ENCODE results near the gene PCDHB8.
A peak's percentile ranks its signal among the peaks of the same experiment; 100 is the strongest.
"Not testable (repeated sequence)": the region's sequence is repeated elsewhere in the genome, so short reads cannot be mapped to it uniquely, and the experiment has no call there.

The PCDHB8 gene

DNA sequence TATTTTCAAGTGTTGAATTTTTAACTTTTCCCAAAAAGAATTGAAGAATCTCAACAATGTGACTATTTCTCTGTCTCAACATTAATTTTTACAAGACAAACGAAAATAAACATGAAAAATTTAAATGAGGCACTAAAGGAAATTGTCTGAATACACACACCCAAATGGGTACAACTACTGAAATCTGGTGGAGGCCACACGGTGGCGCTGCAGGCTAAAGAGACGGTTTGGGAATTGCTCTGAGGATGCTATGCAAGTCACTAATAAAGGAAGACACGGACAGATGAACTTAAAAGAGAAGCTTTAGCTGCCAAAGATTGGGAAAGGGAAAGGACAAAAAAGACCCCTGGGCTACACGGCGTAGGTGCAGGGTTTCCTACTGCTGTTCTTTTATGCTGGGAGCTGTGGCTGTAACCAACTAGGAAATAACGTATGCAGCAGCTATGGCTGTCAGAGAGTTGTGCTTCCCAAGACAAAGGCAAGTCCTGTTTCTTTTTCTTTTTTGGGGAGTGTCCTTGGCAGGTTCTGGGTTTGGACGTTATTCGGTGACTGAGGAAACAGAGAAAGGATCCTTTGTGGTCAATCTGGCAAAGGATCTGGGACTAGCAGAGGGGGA lies 14.6 kb downstream of the PCDHB8 start, which contains the start of gene PCDHB10:
TSS of gene PCDHB10 (plus strand) at position 244 of the 616 bp plus-strand sequence. CDS start at position 444, 200 bp downstream.
- no peaks in the 10 kb centered on the region for H3K36me3 ChIP-seq (replicated peaks; ENCODE audit: insufficient read depth, low read length)
- no peaks in the 10 kb centered on the region for H3F3A ChIP-seq (ENCODE audit: insufficient read depth, low read length)
- H3K27ac ChIP-seq (ENCODE audit: low read length), result no peak within 1 kb of the TSS
- H3K9me2 ChIP-seq (replicated peaks; ENCODE audit: insufficient read depth, low read length), result no peaks in the 10 kb centered on the region
- DNase-seq, result peak; percentile 59
- H3K9me3 ChIP-seq (replicated peaks; ENCODE audit: insufficient read depth, low read length), result no peaks in the 10 kb centered on the region
- H4K20me1 ChIP-seq (ENCODE audit: insufficient read depth, low read length), result no peaks in the 10 kb centered on the region
- no peaks in the 10 kb centered on the region for H3K27me3 ChIP-seq (replicated peaks; ENCODE audit: insufficient read depth, low read length)
- no peak within 1 kb of the TSS for H3K4me3 ChIP-seq (ENCODE audit: low read length)
- H2AFZ ChIP-seq (ENCODE audit: low read length), result no peak within 1 kb of the TSS
- H3K4me2 ChIP-seq (ENCODE audit: low read depth, low read length), result no peak within 1 kb of the TSS
- no peak within 1 kb of the TSS for H3K9ac ChIP-seq (ENCODE audit: low read length)
- no peaks in the 10 kb centered on the region for H3K4me1 ChIP-seq (ENCODE audit: low read length)
- H3K79me2 ChIP-seq (ENCODE audit: low read length), result no peaks in the 10 kb centered on the region
- TF ChIP-seq, protein P1, sequence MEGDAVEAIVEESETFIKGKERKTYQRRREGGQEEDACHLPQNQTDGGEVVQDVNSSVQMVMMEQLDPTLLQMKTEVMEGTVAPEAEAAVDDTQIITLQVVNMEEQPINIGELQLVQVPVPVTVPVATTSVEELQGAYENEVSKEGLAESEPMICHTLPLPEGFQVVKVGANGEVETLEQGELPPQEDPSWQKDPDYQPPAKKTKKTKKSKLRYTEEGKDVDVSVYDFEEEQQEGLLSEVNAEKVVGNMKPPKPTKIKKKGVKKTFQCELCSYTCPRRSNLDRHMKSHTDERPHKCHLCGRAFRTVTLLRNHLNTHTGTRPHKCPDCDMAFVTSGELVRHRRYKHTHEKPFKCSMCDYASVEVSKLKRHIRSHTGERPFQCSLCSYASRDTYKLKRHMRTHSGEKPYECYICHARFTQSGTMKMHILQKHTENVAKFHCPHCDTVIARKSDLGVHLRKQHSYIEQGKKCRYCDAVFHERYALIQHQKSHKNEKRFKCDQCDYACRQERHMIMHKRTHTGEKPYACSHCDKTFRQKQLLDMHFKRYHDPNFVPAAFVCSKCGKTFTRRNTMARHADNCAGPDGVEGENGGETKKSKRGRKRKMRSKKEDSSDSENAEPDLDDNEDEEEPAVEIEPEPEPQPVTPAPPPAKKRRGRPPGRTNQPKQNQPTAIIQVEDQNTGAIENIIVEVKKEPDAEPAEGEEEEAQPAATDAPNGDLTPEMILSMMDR (IDR thresholded peaks at IDR 0.05; ENCODE audit: low read length), result peak; percentile 88
- TF ChIP-seq EZH2phosphoT487 (IDR thresholded peaks at IDR 0.05; ENCODE audit: low read length), result no peak

- not testable (repeated sequence) for H3K9ac ChIP-seq (ENCODE audit: low read length); H4K20me1 ChIP-seq (ENCODE audit: insufficient read depth, low read length); H3K9me3 ChIP-seq (replicated peaks; ENCODE audit: insufficient read depth, low read length); H3K4me1 ChIP-seq (ENCODE audit: low read length); H3K27me3 ChIP-seq (replicated peaks; ENCODE audit: insufficient read depth, low read length); H3K4me2 ChIP-seq (ENCODE audit: low read depth, low read length); H3F3A ChIP-seq (ENCODE audit: insufficient read depth, low read length); H3K4me3 ChIP-seq (ENCODE audit: low read length); H3K36me3 ChIP-seq (replicated peaks; ENCODE audit: insufficient read depth, low read length); H3K27ac ChIP-seq (ENCODE audit: low read length); H3K79me2 ChIP-seq (ENCODE audit: low read length); DNase-seq; H2AFZ ChIP-seq (ENCODE audit: low read length); H3K9me2 ChIP-seq (replicated peaks; ENCODE audit: insufficient read depth, low read length)
Measured at GRCh38 chr5:141194332-141194731, 16.7 kb downstream of the PCDHB8 start.

- Histone ChIP-seq H3K4me1 (ENCODE audit: low read length) (no peaks in the 10 kb centered on the region), H3K9me2 (replicated peaks; ENCODE audit: insufficient read depth, low read length) (no peaks in the 10 kb centered on the region), H3K27me3 (replicated peaks; ENCODE audit: insufficient read depth, low read length) (no peaks in the 10 kb centered on the region), H3K4me3 (ENCODE audit: low read length) (no peak overlapping the region), H3K27ac (ENCODE audit: low read length) (no peak overlapping the region), H3K79me2 (ENCODE audit: low read length) (no peaks in the 10 kb centered on the region), H3K9me3 (replicated peaks; ENCODE audit: insufficient read depth, low read length) (no peaks in the 10 kb centered on the region), H4K20me1 (ENCODE audit: insufficient read depth, low read length) (no peaks in the 10 kb centered on the region), H3F3A (ENCODE audit: insufficient read depth, low read length) (no peaks in the 10 kb centered on the region), H2AFZ (ENCODE audit: low read length) (no peak overlapping the region), H3K4me2 (ENCODE audit: low read depth, low read length) (no peak overlapping the region), H3K36me3 (replicated peaks; ENCODE audit: insufficient read depth, low read length) (no peaks in the 10 kb centered on the region), H3K9ac (ENCODE audit: low read length) (no peak overlapping the region)
- TF ChIP-seq, protein P1 (IDR thresholded peaks at IDR 0.05; ENCODE audit: low read length), result no peak
- no peak for TF ChIP-seq EZH2 (optimal IDR thresholded peaks at IDR 0.05; ENCODE audit: low read depth, low read length)
- no peak for TF ChIP-seq EZH2phosphoT487 (IDR thresholded peaks at IDR 0.05; ENCODE audit: low read length)
- DNase-seq, result no peak
Measured at GRCh38 chr5:141196363-141196762, 18.8 kb downstream of the PCDHB8 start.

Measured in MM.1S (cell line).